Measurements from ENCODE around the gene CAT.
A peak's percentile ranks its signal among the peaks of the same experiment; 100 is the strongest.

Gene CAT

GRCh38 chr11:34488855-34489557 is 50.3 kb downstream of the CAT start:
- no peaks in the 10 kb centered on the region for H3K9me3 ChIP-seq (replicated peaks in 1 of 2; ENCODE audit: control insufficient read depth in 2 of 2, insufficient read depth in 1 of 2, low read depth in 1 of 2, low read length in 2 of 2)
- H3K9ac ChIP-seq (ENCODE audit: low read depth, low read length, poor library complexity) = no peak overlapping the region
- no peak overlapping the region for H2AFZ ChIP-seq (ENCODE audit: low read length)
- DNase-seq (ENCODE audit: low spot score) = no peak
- H3K27ac ChIP-seq (replicated peaks; ENCODE audit: low read length) = no peak overlapping the region
- peaks cover 0 to 7% of the 10 kb centered on the region in 2 donors for H3K4me1 ChIP-seq (ENCODE audit: control insufficient read depth in 2 of 2, insufficient read depth in 1 of 2, low read depth in 1 of 2, low read length in 2 of 2)
- no peak overlapping the region for H2BK5ac ChIP-seq (ENCODE audit: low read length)
- H3K4me2 ChIP-seq (ENCODE audit: insufficient read depth, low read length, poor library complexity, severe bottlenecking) = no peak overlapping the region
- no peak overlapping the region for H4K91ac ChIP-seq (ENCODE audit: low read depth, low read length, poor library complexity)
- no peaks in the 10 kb centered on the region for H3K79me1 ChIP-seq (ENCODE audit: low read depth, low read length)
- no peak overlapping the region for H2BK12ac ChIP-seq (ENCODE audit: low read length)
- H2BK120ac ChIP-seq (ENCODE audit: low read depth, low read length) = no peak overlapping the region
- H4K8ac ChIP-seq (ENCODE audit: low read depth, low read length) = no peak overlapping the region
- no peak overlapping the region for H3K18ac ChIP-seq (ENCODE audit: low read length)
- H3K36me3 ChIP-seq (replicated peaks in 1 of 2; ENCODE audit: control insufficient read depth in 2 of 2, insufficient read depth in 2 of 2, low read length in 2 of 2) = no peaks in the 10 kb centered on the region
- no peak overlapping the region for H2BK15ac ChIP-seq (ENCODE audit: low read length)
- no peak overlapping the region for H3K23ac ChIP-seq (ENCODE audit: low read depth, low read length, poor library complexity)
- H3K4me3 ChIP-seq (ENCODE audit: low read length in 2 of 2) = no peak overlapping the region
- H3K14ac ChIP-seq (ENCODE audit: low read length) = no peak overlapping the region
- no peak overlapping the region for H2AK5ac ChIP-seq (ENCODE audit: low read depth, low read length)
- no CpG with 5 or more reads among the region's 12 CpGs for WGBS, 2 donors (ENCODE audit: extremely low coverage in 2 of 2, insufficient read length in 2 of 2, insufficient replicate concordance in 1 of 2)
- no peak overlapping the region for H3K4ac ChIP-seq (ENCODE audit: low read length)
- H3K27me3 ChIP-seq (ENCODE audit: control insufficient read depth in 3 of 3, insufficient read depth in 3 of 3, low read depth in 1 of 3, low read length in 3 of 3) = peaks cover 0 to 3% (median 0%) of the 10 kb centered on the region in 3 experiments

DNA sequence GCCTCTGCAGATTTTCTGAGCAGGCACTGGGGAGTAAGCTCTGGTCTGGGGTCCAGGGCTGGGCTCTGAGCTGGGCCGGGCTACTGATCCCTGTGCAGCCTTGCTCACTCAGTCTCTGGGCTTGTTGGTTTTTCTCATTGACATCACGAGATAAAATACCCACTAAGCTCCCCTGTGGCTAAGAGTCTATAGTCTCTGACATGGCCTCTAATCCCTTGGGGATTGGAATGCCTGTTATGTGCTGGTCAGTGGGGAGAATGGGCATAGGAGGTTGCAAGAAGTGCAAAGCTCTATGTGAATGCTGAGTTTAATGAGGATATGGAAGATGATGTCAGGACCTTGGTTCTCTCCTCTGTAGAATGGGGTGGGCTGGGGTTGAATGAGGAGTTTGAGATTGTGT is 51.6 kb downstream of the CAT start:
- no peak overlapping the region for H3K9ac ChIP-seq (ENCODE audit: low read depth, low read length, poor library complexity)
- no peak overlapping the region for H2BK120ac ChIP-seq (ENCODE audit: low read depth, low read length)
- H2BK5ac ChIP-seq (ENCODE audit: low read length) = no peak overlapping the region
- H3K18ac ChIP-seq (ENCODE audit: low read length) = no peak overlapping the region
- H2BK15ac ChIP-seq (ENCODE audit: low read length) = no peak overlapping the region
- no peak overlapping the region for H3K27ac ChIP-seq (replicated peaks; ENCODE audit: low read length)
- H2AK5ac ChIP-seq (ENCODE audit: low read depth, low read length) = no peak overlapping the region
- WGBS, 2 donors (ENCODE audit: extremely low coverage in 2 of 2, insufficient read length in 2 of 2, insufficient replicate concordance in 1 of 2) = no CpG with 5 or more reads among the region's 2 CpGs
- no peak overlapping the region for H3K4me3 ChIP-seq (ENCODE audit: low read length in 2 of 2)
- no peaks in the 10 kb centered on the region for H3K9me3 ChIP-seq (replicated peaks in 1 of 2; ENCODE audit: control insufficient read depth in 2 of 2, insufficient read depth in 1 of 2, low read depth in 1 of 2, low read length in 2 of 2)
- no peaks in the 10 kb centered on the region for H3K79me1 ChIP-seq (ENCODE audit: low read depth, low read length)
- no peak overlapping the region for H3K4me2 ChIP-seq (ENCODE audit: insufficient read depth, low read length, poor library complexity, severe bottlenecking)
- H3K14ac ChIP-seq (ENCODE audit: low read length) = no peak overlapping the region
- H4K91ac ChIP-seq (ENCODE audit: low read depth, low read length, poor library complexity) = no peak overlapping the region
- H2BK12ac ChIP-seq (ENCODE audit: low read length) = no peak overlapping the region
- peaks cover 0 to 7% (median 0%) of the 10 kb centered on the region in 3 experiments for H3K27me3 ChIP-seq (ENCODE audit: control insufficient read depth in 3 of 3, insufficient read depth in 3 of 3, low read depth in 1 of 3, low read length in 3 of 3)
- H3K23ac ChIP-seq (ENCODE audit: low read depth, low read length, poor library complexity) = no peak overlapping the region
- H3K36me3 ChIP-seq (replicated peaks in 1 of 2; ENCODE audit: control insufficient read depth in 2 of 2, insufficient read depth in 2 of 2, low read length in 2 of 2) = no peaks in the 10 kb centered on the region
- H3K4ac ChIP-seq (ENCODE audit: low read length) = no peak overlapping the region
- peaks cover 0 to 7% of the 10 kb centered on the region in 2 donors for H3K4me1 ChIP-seq (ENCODE audit: control insufficient read depth in 2 of 2, insufficient read depth in 1 of 2, low read depth in 1 of 2, low read length in 2 of 2)
- peak; percentile 24 for DNase-seq (ENCODE audit: low spot score)
- H2AFZ ChIP-seq (ENCODE audit: low read length) = no peak overlapping the region
- H4K8ac ChIP-seq (ENCODE audit: low read depth, low read length) = no peak overlapping the region

DNA sequence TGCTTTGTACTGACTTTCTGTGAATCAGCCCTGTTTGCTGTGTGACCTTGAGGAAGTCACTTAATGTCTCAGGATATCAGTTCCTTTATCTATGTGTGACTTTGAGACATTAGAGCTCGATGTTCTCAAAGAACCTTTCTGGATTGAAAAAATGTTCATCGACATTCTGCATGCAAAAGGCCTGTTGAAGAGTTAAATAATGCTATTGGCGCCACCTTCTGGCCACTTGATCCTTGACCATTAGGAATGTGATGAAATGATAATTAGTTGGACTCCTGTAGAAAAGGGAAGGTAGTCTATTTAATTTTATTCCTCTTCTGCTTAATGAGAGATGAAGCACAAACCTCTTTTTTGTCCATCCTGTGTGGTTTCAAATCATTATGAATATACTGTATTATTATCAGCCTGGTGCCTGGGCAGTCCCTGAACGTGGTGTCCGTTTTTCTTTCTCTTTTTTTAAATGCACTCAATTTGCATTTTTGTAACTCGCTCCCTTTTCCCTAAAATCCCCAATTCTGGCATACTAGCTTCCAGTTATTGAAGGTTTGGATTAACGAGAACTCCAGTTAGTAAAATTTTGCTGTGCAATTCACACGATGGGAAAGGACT is 54.2 kb downstream of the CAT start:
- Histone ChIP-seq H3K4me3 (ENCODE audit: low read length in 2 of 2) (no peak overlapping the region), H3K4ac (ENCODE audit: low read length) (no peak overlapping the region), H3K9me3 (replicated peaks in 1 of 2; ENCODE audit: control insufficient read depth in 2 of 2, insufficient read depth in 1 of 2, low read depth in 1 of 2, low read length in 2 of 2) (no peaks in the 10 kb centered on the region), H3K18ac (ENCODE audit: low read length) (no peak overlapping the region), H4K91ac (ENCODE audit: low read depth, low read length, poor library complexity) (no peak overlapping the region), H3K36me3 (replicated peaks in 1 of 2; ENCODE audit: control insufficient read depth in 2 of 2, insufficient read depth in 2 of 2, low read length in 2 of 2) (no peaks in the 10 kb centered on the region), H2BK12ac (ENCODE audit: low read length) (no peak overlapping the region), H3K14ac (ENCODE audit: low read length) (no peak overlapping the region), H4K8ac (ENCODE audit: low read depth, low read length) (no peak overlapping the region), H2BK120ac (ENCODE audit: low read depth, low read length) (no peak overlapping the region), H3K9ac (ENCODE audit: low read depth, low read length, poor library complexity) (no peak overlapping the region), H2AK5ac (ENCODE audit: low read depth, low read length) (no peak overlapping the region), H3K4me2 (ENCODE audit: insufficient read depth, low read length, poor library complexity, severe bottlenecking) (no peak overlapping the region), H2BK15ac (ENCODE audit: low read length) (no peak overlapping the region), H3K27me3 (ENCODE audit: control insufficient read depth in 3 of 3, insufficient read depth in 3 of 3, low read depth in 1 of 3, low read length in 3 of 3) (peaks cover 0 to 7% (median 0%) of the 10 kb centered on the region in 3 experiments), H3K4me1 (ENCODE audit: control insufficient read depth in 2 of 2, insufficient read depth in 1 of 2, low read depth in 1 of 2, low read length in 2 of 2) (peaks cover 0 to 7% of the 10 kb centered on the region in 2 donors), H3K79me1 (ENCODE audit: low read depth, low read length) (no peaks in the 10 kb centered on the region), H2BK5ac (ENCODE audit: low read length) (no peak overlapping the region), H3K23ac (ENCODE audit: low read depth, low read length, poor library complexity) (no peak overlapping the region), H2AFZ (ENCODE audit: low read length) (no peak overlapping the region), H3K27ac (replicated peaks; ENCODE audit: low read length) (no peak overlapping the region)
- no CpG with 5 or more reads among the region's 8 CpGs for WGBS, 2 donors (ENCODE audit: extremely low coverage in 2 of 2, insufficient read length in 2 of 2, insufficient replicate concordance in 1 of 2)
- peak; percentile 60 for DNase-seq (ENCODE audit: low spot score)

DNA sequence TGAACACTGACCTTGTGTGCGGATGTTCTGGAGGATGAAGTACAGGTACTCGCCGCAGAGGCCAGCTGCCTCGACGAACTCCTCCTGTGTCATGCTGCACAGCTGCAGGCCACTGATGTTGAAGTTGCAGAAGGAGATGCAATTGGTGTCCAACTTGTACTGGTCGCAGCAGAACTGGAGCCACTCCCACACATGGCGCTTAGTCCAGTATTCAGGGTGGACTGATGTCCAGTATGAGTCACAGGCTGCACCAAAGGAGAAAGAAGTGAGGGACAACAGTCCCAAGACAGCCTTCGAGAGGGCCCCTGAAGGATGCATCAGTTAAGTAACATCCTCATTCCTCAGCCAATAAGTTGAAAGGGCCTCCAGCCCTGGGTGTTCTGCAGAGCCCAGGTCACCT is 54.7 kb downstream of the CAT start:
- WGBS, 2 donors (ENCODE audit: extremely low coverage in 2 of 2, insufficient read length in 2 of 2, insufficient replicate concordance in 1 of 2) = no CpG with 5 or more reads among the region's 8 CpGs
- no peaks in the 10 kb centered on the region for H3K79me1 ChIP-seq (ENCODE audit: low read depth, low read length)
- H3K18ac ChIP-seq (ENCODE audit: low read length) = peak overlapping the region; percentile 53
- H3K36me3 ChIP-seq (replicated peaks in 1 of 2; ENCODE audit: control insufficient read depth in 2 of 2, insufficient read depth in 2 of 2, low read length in 2 of 2) = no peaks in the 10 kb centered on the region
- no peak overlapping the region for H3K27ac ChIP-seq (replicated peaks; ENCODE audit: low read length)
- H2AK5ac ChIP-seq (ENCODE audit: low read depth, low read length) = peak overlapping the region; percentile 16
- H3K14ac ChIP-seq (ENCODE audit: low read length) = no peak overlapping the region
- H3K4ac ChIP-seq (ENCODE audit: low read length) = peak overlapping the region; percentile 19
- H3K9ac ChIP-seq (ENCODE audit: low read depth, low read length, poor library complexity) = no peak overlapping the region
- no peak overlapping the region for H2BK12ac ChIP-seq (ENCODE audit: low read length)
- H2BK5ac ChIP-seq (ENCODE audit: low read length) = no peak overlapping the region
- H3K4me2 ChIP-seq (ENCODE audit: insufficient read depth, low read length, poor library complexity, severe bottlenecking) = no peak overlapping the region
- H3K27me3 ChIP-seq (ENCODE audit: control insufficient read depth in 3 of 3, insufficient read depth in 3 of 3, low read depth in 1 of 3, low read length in 3 of 3) = peaks cover 0 to 7% (median 0%) of the 10 kb centered on the region in 3 experiments
- no peak overlapping the region for H4K8ac ChIP-seq (ENCODE audit: low read depth, low read length)
- H3K9me3 ChIP-seq (replicated peaks in 1 of 2; ENCODE audit: control insufficient read depth in 2 of 2, insufficient read depth in 1 of 2, low read depth in 1 of 2, low read length in 2 of 2) = no peaks in the 10 kb centered on the region
- no peak overlapping the region for H4K91ac ChIP-seq (ENCODE audit: low read depth, low read length, poor library complexity)
- no peak overlapping the region for H2BK120ac ChIP-seq (ENCODE audit: low read depth, low read length)
- H3K4me1 ChIP-seq (ENCODE audit: control insufficient read depth in 2 of 2, insufficient read depth in 1 of 2, low read depth in 1 of 2, low read length in 2 of 2) = peaks cover 0 to 7% of the 10 kb centered on the region in 2 donors
- no peak overlapping the region for H3K23ac ChIP-seq (ENCODE audit: low read depth, low read length, poor library complexity)
- no peak for DNase-seq (ENCODE audit: low spot score)
- no peak overlapping the region for H3K4me3 ChIP-seq (ENCODE audit: low read length in 2 of 2)
- H2AFZ ChIP-seq (ENCODE audit: low read length) = no peak overlapping the region
- H2BK15ac ChIP-seq (ENCODE audit: low read length) = no peak overlapping the region
